Dermis microvascular lymphatic vessel endothelial cell (primary cell): ENCODE data around the gene UTY. TPM values are rescaled to one million over a fixed set of nuclear protein-coding genes. Genes with fewer than 3 reads are reported as not detected.

Experiments used
- DNase-seq, 2 donors: peaks; one replicate each; pipeline versions ENCODE4 v3.0.0 to v3.0.0-alpha.2; 2010; ENCODE audit warnings: low read depth in 2 of 2
- total RNA-seq: library from RNA; depleted of rRNA; stranded (reverse); fragments of >200 nt; gene quantifications from 2 replicates; pipeline ENCODE4 v1.2.1, GENCODE V29; 2014

The UTY gene
- total RNA-seq, 1 donor from 2014 or later: not detected

GRCh38 chrY:13416869-13417661, 62.8 kb downstream of the UTY start:
- DNase-seq: no peak

GRCh38 chrY:13415556-13415955, 64.3 kb downstream of the UTY start:
- no peak for DNase-seq

GRCh38 chrY:13398876-13399275, 81.0 kb downstream of the UTY start:
- no peak for DNase-seq

DNA sequence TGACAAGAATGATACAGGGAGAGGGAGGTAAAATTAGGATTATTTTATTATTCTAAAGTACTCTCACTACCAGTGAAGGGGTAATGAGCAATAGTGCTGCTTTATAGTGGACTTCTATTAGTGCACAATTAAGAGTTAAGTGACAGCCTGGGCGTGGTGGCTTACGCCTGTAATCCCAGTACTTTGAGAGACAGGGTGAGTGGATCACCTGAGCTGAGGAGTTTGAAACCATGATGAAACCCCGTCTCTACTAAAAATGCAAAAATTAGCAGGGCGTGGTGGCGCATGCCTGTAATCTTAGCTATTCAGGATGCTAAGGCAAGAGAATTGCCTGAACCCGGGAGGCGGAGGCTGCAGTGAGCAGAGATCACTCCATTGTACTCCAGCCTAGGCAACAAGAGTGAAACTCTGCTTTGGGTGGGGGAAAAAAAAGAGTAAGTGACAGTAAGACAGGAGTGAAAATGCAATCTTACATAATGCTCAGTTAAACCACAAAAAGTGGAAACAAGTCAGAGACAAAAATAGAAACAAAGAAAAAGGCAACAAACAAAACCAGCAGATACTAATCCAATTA, 98.6 kb downstream of the UTY start:
- no peak for DNase-seq

GRCh38 chrY:13370868-13371800, 108.7 kb downstream of the UTY start:
- DNase-seq: no peak

DNA sequence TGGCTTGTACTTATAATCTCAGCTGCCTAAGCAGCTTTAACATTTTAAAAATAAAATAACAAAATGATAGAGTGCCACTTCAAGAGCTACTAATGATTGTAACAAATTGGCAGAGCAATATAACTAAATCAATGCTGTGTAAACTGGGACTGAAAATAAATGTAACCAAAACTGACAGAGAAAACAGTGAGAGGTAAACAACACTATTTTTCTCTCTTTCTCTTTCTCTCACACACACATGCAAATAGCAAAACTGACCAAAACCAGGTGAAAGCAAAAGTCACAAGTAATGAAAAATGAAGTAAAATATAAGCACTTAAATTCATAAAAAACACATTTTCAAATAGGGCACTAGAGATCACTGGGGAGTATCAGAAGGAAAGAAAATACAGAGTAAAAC, 109.6 kb downstream of the UTY start:
- DNase-seq: no peak

- DNase-seq: no peak
Observed at GRCh38 chrY:13368513-13368845, 111.4 kb downstream of the UTY start.

- no peak for DNase-seq
Observed at GRCh38 chrY:13363641-13364040, 116.2 kb downstream of the UTY start.

DNA sequence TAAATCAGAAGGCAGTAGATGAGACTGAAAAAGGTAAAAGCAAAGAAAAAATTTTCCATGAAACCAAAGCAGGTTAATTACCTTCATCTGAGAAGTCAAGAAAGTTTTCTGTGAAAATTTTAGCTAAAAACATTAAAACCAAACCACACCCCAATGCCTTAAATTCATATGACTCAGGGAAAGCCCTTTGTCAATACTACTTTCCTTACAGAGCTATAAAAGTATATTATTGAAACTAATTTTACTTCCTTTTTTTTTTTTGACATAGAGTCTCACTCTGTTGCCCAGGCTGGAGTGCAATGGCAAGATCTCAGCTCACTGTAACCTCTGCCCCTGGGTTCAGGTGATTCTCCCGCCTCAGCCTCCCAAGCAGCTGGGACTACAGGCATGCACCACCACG, 117.2 kb downstream of the UTY start:
- no peak for DNase-seq

GRCh38 chrY:13361656-13362636, 117.9 kb downstream of the UTY start:
- DNase-seq: peak in 1 of 2 donors; percentile 59

GRCh38 chrY:13351443-13351842, 128.4 kb downstream of the UTY start:
- peak in 1 of 2 donors; percentile 56 for DNase-seq

- DNase-seq: no peak
Observed at GRCh38 chrY:13347106-13347505, 132.7 kb downstream of the UTY start.

GRCh38 chrY:13345549-13345948, 134.3 kb downstream of the UTY start:
- no peak for DNase-seq

DNA sequence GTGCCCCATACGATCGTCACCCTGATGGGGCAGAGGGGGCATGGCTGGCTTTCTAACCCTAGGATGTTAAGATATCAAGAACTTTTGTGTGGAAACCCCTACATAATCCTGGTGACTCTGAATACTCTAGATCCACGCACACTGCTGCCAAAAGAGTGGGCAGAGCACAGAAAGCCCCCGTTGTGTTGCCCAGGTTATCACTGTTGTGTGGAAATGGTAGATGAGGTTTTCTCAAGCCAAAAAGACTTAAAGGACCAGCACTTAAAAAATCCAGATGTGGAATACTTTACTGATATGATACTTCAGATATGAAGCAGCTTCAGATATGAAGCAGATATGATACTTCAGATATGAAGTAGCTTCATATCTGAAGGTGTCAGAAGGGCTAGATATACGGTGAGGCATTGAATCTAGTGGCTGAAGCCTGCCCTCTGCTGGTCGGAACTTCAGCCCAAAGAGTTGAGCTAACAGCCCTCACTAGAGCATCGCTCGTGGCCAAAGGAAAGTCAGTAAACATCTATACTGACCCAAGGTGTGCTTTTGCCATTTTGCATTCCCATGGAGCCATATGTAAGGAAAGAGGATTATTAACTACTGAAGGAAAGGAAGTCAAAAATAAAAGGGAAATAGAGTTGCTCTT, 136.4 kb downstream of the UTY start:
- DNase-seq: peak in 1 of 2 donors; percentile 51

- no peak for DNase-seq
Observed at GRCh38 chrY:13339939-13340338, 139.9 kb downstream of the UTY start.

GRCh38 chrY:13339381-13339780, 140.5 kb downstream of the UTY start:
- DNase-seq: no peak

GRCh38 chrY:13338711-13339110, 141.1 kb downstream of the UTY start:
- no peak for DNase-seq

GRCh38 chrY:13337934-13338333, 141.9 kb downstream of the UTY start:
- no peak for DNase-seq

- no peak for DNase-seq
Observed at GRCh38 chrY:13333791-13334190, 146.0 kb downstream of the UTY start.

- no peak for DNase-seq
Observed at GRCh38 chrY:13330651-13331050, 149.2 kb downstream of the UTY start.

- no peak for DNase-seq
Observed at GRCh38 chrY:13312966-13313365, 166.9 kb downstream of the UTY start.
